GM12891 (cell line): ENCODE results near the gene PRLR.

Experiments
- PAX5 ChIP-seq: IDR thresholded peaks from 2 replicates; pipeline ENCODE4 v1.6.1; 2011; ENCODE audit warnings: low read length, moderate library complexity, mild to moderate bottlenecking; ENCODE audit not compliant: insufficient read depth, severe bottlenecking
- POLR2A ChIP-seq: IDR thresholded peaks from 2 replicates; pipeline ENCODE4 v1.6.1; 2011; ENCODE audit warnings: low read depth, low read length, control low read depth
- POLR2AphosphoS5 ChIP-seq: IDR thresholded peaks from 2 replicates; pipeline ENCODE4 v1.6.1; 2011; ENCODE audit warnings: low read depth, low read length, control low read depth
- TAF1 ChIP-seq: IDR thresholded peaks from 2 replicates; pipeline ENCODE4 v1.6.1; 2011; ENCODE audit warnings: low read depth, low read length, control low read depth

DNA sequence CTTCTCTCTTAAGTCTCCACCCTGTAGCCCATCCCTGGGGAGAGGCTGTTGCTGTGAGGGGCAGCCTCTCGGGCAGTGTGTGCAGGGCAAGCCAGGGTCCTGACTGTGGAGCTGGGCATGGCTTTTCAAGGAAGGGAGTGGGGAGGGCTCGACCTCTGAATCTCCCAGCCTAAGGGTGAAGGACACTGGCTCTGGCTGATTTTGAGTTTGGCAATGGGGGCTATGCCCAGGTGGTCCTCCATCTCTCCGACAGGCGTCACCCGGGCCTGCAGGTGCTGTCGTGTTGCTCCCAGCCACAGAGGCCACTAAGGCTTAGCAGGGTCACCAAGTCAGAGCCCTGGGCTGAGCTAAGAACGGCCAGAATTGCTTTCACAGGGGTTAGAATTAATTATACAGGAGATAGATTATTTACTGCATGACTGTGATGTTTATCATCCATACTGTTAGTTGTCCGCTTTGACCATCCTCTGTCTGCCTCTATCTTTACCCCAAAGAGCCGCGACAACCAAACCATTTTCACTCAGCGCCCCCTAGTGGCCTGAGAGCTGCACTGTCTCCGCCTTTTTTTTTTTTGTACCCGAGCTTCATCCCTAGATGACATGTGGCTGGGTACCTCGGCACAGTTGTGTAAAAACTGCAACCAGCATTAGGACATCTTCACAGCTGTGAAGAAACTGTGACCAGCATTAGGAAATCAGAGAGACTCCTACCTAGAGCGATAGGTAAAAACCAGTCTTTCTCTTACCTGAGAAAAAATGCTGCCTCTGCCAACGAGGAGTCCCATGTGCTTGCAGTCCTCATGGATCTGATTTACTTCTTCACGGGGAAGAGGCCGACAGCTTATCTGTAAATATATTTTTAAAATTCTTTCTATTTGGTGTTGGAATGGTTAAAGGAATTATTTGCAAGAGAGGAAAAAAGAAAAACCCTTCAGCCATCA, 227.0 kb downstream of the PRLR start:
- no peak for TF ChIP-seq TAF1
- no peak for TF ChIP-seq POLR2A
- no peak for TF ChIP-seq POLR2AphosphoS5
- TF ChIP-seq PAX5 = no peak
